Small intestine (tissue), 7 donors: ENCODE data around the gene FUT4. TPM values are rescaled to one million over a fixed set of nuclear protein-coding genes. Genes with fewer than 3 reads are reported as not detected.
"Not testable (repeated sequence)": the region's sequence is repeated elsewhere in the genome, so short reads cannot be mapped to it uniquely, and the experiment has no call there.

ENCODE experiments used
- DNase-seq, 2 donors: peaks; one replicate each; pipeline versions ENCODE4 v3.0.0 to v3.0.0-alpha.2; 2013
- FAIRE-seq: peaks from 2 replicates; lab custom pipeline; 2012; peaks lifted over from hg19 to GRCh38; lab: Jason Lieb, UNC
- H3K27ac ChIP-seq, 3 donors: one replicate each; pipeline ENCODE4 v1.5.1; 2013; ENCODE audit warnings: low read length in 2 of 3, mild to moderate bottlenecking in 2 of 3, control low read depth in 1 of 3, inconsistent platforms in 1 of 3, low read depth in 1 of 3, moderate library complexity in 1 of 3
- H3K27me3 ChIP-seq, 3 donors: one replicate each; pipeline ENCODE4 v1.6.1; 2013; ENCODE audit warnings: low read length in 3 of 3, inconsistent platforms in 1 of 3; ENCODE audit not compliant: control insufficient read depth in 3 of 3, insufficient read depth in 3 of 3
- H3K36me3 ChIP-seq, 3 donors: one replicate each; pipeline ENCODE4 v1.6.1; 2013; ENCODE audit warnings: low read length in 3 of 3, inconsistent platforms in 1 of 3, low read depth in 1 of 3, mild to moderate bottlenecking in 1 of 3, moderate library complexity in 1 of 3; ENCODE audit not compliant: control insufficient read depth in 3 of 3, insufficient read depth in 2 of 3
- H3K4me1 ChIP-seq, 3 donors: one replicate each; pipeline ENCODE4 v1.6.1; 2013; ENCODE audit warnings: low read length in 2 of 3, inconsistent platforms in 1 of 3, low read depth in 1 of 3, mild to moderate bottlenecking in 1 of 3, moderate library complexity in 1 of 3; ENCODE audit not compliant: control insufficient read depth in 3 of 3, insufficient read depth in 2 of 3
- H3K4me3 ChIP-seq, 3 donors: one replicate each; pipeline ENCODE4 v1.5.1; 2013; ENCODE audit warnings: low read length in 3 of 3, control low read depth in 1 of 3, inconsistent platforms in 1 of 3, low read depth in 1 of 3, mild to moderate bottlenecking in 1 of 3, moderate library complexity in 1 of 3
- H3K9me3 ChIP-seq, 2 donors: one replicate each; pipeline ENCODE4 v1.6.1; 2013; ENCODE audit warnings: low read depth in 1 of 2, low read length in 1 of 2; ENCODE audit not compliant: control insufficient read depth in 2 of 2, insufficient read depth in 1 of 2
- WGBS, 3 donors: extraction: QIAGEN DNeasy Blood & Tissue Kit; methylation state at CpG; one replicate each; pipeline ENCODE4 v1.1.7; 2013; 5-methylcytosine and 5-hydroxymethylcytosine counted together
- polyA plus RNA-seq, 4 donors: library from polyadenylated mRNA; stranded (reverse) in 3 of 4; unstranded in 1 of 4; fragments of 200-250 nt in 3 of 4; fragments of 120-200 nt in 1 of 4; gene quantifications; one replicate each; pipeline versions ENCODE4 v1.2.1 to v1.2.3, GENCODE V29; 2013
- donor health status: healthy with polysubstance abuse.
- donor health status: control.
- donor health status: control.
- donor health status: Bipolar disorder and iron deficiency.
- donor health status: healthy.

The FUT4 gene
- polyA plus RNA-seq, 4 donors: 6.0 to 22.4 (median 12.3) TPM

DNA sequence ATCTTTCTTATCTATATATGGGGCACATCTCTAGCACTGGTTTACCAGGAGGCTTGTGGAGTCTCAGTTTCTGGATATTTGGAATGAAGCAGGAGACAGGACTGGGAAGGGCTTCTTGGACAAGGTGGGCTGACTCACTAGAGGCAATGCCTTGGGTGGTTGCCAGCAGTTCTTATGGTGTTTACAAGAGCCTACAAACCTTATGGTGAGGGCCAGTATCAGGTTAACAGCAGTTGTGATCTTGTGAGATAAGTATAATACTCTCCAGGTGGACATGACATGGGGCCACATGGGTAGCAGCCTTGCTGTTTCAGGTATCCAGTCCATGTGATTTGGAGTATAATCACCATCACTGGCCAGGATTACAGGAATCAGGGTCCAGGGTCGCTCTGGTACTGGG is 10.2 kb downstream of the FUT4 start:
- Histone ChIP-seq H3K9me3 (no peaks in the 10 kb centered on the region), H3K36me3 (peaks cover 0 to 7% (median 2%) of the 10 kb centered on the region in 3 donors), H3K27ac (no peak overlapping the region), H3K4me1 (peaks cover 0 to 13% (median 4%) of the 10 kb centered on the region in 3 donors), H3K4me3 (no peak overlapping the region), H3K27me3 (no peaks in the 10 kb centered on the region)
- WGBS, 3 donors: 41 to 96% (median 96%) methylated on average over 1 of the region's 1 CpG
- FAIRE-seq: no peak
- peak in 1 of 2 donors; percentile 28 for DNase-seq

DNA sequence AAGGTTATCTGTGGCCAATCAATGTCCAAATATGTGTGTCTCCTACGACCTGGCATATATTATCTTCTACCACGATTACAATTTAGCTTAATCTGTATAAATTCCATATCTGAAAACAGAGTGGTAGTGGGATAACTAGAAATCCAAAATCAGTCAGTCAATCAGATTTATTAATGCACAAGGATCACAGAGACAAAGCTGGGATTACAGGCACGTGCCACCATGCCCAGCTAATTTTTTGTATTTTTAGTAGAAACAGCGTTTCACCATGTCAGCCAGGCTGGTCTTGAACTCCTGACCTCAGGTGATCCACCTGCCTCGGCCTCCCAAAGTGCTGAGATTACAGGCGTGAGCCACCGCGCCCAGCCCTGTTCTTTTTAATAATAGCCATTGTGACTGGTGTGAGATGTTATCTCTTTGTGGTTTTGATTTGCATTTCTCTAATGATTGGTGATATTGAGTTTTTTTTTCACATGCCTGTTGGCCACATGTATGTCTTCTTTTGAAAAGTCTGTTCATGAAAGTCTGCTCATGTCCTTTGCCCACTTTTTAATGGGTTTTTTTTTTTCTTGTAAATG is 12.1 kb downstream of the FUT4 start:
- not testable (repeated sequence) for H3K4me1 ChIP-seq, FAIRE-seq, H3K27me3 ChIP-seq, DNase-seq, H3K27ac ChIP-seq, H3K4me3 ChIP-seq, H3K9me3 ChIP-seq
- H3K36me3 ChIP-seq: peaks cover 0 to 10% (median 2%) of the 10 kb centered on the region in 3 donors
- WGBS, 3 donors: 48 to 74% (median 59%) methylated on average over 8 of the region's 8 CpGs

DNA sequence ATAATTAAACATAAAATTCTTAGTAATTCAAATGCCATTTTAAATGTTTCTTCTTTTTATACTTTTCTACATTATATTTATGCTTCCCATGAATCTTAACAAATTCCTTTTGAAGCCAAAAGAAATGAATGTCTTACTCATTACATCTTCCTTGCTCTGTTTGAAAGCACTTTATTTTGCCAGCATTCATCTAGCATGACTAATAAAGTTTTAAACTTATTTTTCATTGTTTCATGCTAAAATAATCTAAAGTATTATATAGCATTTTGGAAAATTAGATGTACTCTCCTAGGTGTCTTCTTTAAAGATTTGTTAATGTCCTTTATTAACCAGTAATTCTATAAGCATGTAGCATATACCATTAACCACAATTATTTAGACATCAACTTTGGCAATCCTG is 13.7 kb downstream of the FUT4 start:
- Histone ChIP-seq H3K4me1 (peaks cover 0 to 6% (median 2%) of the 10 kb centered on the region in 3 donors), H3K27ac (no peak overlapping the region), H3K36me3 (peaks cover 0 to 6% (median 2%) of the 10 kb centered on the region in 3 donors), H3K27me3 (no peaks in the 10 kb centered on the region), H3K9me3 (no peaks in the 10 kb centered on the region), H3K4me3 (no peak overlapping the region)
- no peak for FAIRE-seq
- no peak for DNase-seq

DNA sequence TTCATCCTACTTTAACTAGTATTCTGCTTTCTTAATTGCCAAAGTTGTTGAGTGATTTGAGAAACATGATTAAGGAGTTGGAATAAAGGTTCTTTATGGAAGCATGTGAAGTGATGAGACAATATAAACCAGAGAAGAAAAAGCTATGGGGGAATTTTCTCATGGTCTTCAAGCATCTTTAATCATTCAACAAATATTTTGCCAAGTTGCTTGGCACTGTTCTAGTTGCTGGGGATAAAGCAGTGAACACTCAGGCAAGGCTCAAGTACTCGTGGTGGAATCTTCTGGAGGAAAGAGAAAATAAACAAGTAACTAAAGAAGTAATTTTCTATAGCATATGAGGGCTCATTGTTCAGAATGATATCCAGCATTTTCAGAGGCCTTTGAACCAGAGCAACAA is 14.3 kb downstream of the FUT4 start:
- DNase-seq: no peak
- no peak for FAIRE-seq
- 46 to 59% (median 47%) methylated on average over 1 of the region's 1 CpG for WGBS, 3 donors
- H3K27ac ChIP-seq: no peak overlapping the region
- H3K4me3 ChIP-seq: no peak overlapping the region
- peaks cover 0 to 6% (median 2%) of the 10 kb centered on the region in 3 donors for H3K4me1 ChIP-seq
- no peaks in the 10 kb centered on the region for H3K9me3 ChIP-seq
- peaks cover 0 to 3% (median 0%) of the 10 kb centered on the region in 3 donors for H3K36me3 ChIP-seq
- no peaks in the 10 kb centered on the region for H3K27me3 ChIP-seq

DNA sequence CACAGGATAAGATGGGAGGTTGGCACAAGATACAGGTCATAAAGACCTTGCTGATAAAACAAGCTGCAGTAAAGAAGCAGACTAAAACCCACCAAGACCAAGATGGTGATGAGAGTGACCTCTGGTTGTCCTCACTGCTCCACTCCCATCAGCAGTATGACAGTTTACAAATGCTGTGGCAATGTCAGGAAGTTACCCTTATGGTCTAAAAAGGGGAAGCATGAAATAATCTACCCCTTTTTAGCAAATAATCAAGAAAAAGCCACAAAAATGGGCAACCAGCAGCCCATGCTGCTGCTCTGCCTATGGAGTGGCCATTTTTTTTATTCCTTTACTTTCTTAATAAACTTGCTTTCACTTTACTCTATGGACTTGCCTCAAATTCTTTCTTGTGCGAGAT is 14.7 kb downstream of the FUT4 start:
- H3K27ac ChIP-seq: no peak overlapping the region
- H3K27me3 ChIP-seq: no peaks in the 10 kb centered on the region
- no peak overlapping the region for H3K4me3 ChIP-seq
- no peaks in the 10 kb centered on the region for H3K9me3 ChIP-seq
- WGBS, 3 donors: 92 to 95% (median 94%) methylated on average over 1 of the region's 1 CpG
- H3K36me3 ChIP-seq: peaks cover 0 to 3% (median 0%) of the 10 kb centered on the region in 3 donors
- DNase-seq (no peak), FAIRE-seq (no peak)
- H3K4me1 ChIP-seq: peaks cover 0 to 6% (median 2%) of the 10 kb centered on the region in 3 donors

DNA sequence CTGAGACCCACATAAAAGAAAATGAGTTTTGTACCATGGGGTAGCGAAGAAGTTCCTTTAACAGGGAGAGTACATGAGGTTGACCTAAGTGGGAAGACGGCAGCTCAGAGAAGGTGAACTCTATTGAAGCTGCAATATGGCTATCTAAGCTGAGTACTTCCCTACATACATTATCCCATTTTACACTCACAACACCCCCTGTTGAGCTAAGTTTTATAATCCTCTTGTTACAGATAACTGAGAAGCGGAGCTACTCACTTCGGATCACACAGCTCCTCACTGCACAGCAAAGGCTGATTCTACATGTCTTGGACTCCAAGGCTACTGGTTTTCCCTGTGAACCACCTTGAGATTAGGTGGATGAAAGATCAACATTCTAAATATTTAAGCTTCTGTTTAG is 15.2 kb downstream of the FUT4 start:
- FAIRE-seq (no peak), DNase-seq (no peak)
- Histone ChIP-seq H3K4me3 (no peak overlapping the region), H3K36me3 (peaks cover 0 to 3% (median 0%) of the 10 kb centered on the region in 3 donors), H3K27ac (no peak overlapping the region), H3K9me3 (no peaks in the 10 kb centered on the region), H3K27me3 (no peaks in the 10 kb centered on the region), H3K4me1 (peaks cover 0 to 8% (median 4%) of the 10 kb centered on the region in 3 donors)
- 97 to 99% (median 98%) methylated on average over 4 of the region's 4 CpGs for WGBS, 3 donors

DNA sequence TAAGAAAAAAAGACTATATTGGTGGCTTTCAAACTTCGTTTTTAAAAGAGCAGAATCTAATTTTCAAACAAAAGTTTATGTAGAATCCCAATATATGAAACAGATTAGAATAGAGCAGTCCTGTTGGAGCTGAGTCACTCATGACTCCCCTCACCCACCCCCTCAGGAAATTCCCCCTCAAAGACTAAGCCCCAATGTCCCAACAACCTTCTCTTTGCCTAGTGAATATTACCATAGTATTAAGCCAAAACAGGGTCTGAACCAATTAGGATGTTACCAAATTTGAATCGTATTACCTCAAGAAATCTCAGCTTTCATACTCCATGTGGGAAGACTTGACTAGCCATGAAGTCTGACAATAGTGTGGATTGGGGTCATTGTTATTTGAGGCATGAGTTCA is 15.6 kb downstream of the FUT4 start:
- Histone ChIP-seq H3K27me3 (no peaks in the 10 kb centered on the region), H3K4me3 (no peak overlapping the region), H3K36me3 (peaks cover 0 to 3% (median 0%) of the 10 kb centered on the region in 3 donors), H3K9me3 (no peaks in the 10 kb centered on the region), H3K4me1 (peaks cover 0 to 6% (median 4%) of the 10 kb centered on the region in 3 donors), H3K27ac (no peak overlapping the region)
- 77 to 93% (median 88%) methylated on average over 2 of the region's 2 CpGs for WGBS, 3 donors
- DNase-seq (no peak), FAIRE-seq (no peak)

DNA sequence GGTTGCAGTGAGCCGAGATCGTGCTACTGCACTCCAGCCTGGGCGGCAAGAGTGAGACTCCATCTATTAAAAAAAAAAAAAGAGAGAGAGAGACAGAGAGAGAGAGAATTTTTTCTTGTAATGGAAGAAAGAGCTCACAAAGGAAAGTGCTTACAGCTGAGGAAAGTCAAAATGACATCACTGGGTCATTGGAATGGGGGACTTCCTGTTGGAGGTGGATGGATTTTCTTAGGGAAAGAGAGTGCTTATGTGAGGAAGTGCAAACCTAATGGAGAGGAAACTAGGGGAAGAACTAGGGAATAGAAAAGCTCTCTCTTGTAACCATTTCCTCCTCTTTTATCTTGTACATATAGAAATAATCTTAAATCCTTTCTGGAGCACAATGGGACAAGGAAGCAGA is 17.1 kb downstream of the FUT4 start:
- Histone ChIP-seq H3K4me1 (peaks cover 0 to 4% (median 4%) of the 10 kb centered on the region in 3 donors), H3K27ac (no peak overlapping the region), H3K4me3 (no peak overlapping the region), H3K27me3 (no peaks in the 10 kb centered on the region), H3K9me3 (no peaks in the 10 kb centered on the region), H3K36me3 (peaks cover 0 to 3% (median 0%) of the 10 kb centered on the region in 3 donors)
- 89 to 100% (median 92%) methylated on average over 3 of the region's 3 CpGs for WGBS, 3 donors
- FAIRE-seq (no peak), DNase-seq (no peak)
